ENCODE results near the gene PTPRN2. TPM values are rescaled to one million over a fixed set of nuclear protein-coding genes. Genes with fewer than 3 reads are reported as not detected.

Gene PTPRN2
- total RNA-seq, 2 experiments from 2014 or later = 0.70 TPM; not detected in 1

DNA sequence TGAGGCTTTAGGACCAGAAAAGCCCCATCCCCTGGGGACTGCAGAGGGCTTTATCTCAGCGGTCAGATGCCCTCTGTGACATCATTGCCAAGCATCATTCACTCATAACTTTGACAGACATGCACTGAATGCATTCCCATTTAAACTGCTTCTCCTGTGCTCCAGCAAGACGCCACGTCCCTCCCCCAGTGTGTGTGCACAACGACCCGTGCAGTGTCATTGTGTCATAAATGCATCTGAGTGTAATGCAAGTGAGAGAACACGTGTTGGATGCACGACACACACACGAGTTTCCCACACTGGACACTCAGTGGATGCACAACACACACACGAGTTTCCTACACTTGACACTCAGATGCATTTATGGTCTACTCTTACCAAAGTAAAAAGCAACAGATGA is 337.9 kb downstream of the PTPRN2 start:
- Histone ChIP-seq H3K36me3 (ENCODE audit: insufficient read depth, low read length) (no peaks in the 10 kb centered on the region), H3K9me2 (ENCODE audit: insufficient read depth, low read length) (no peaks in the 10 kb centered on the region), H2AFZ (ENCODE audit: low read length) (no peak overlapping the region), H3K79me2 (ENCODE audit: insufficient read depth, low read depth, low read length) (no peaks in the 10 kb centered on the region), H3K9me3 (ENCODE audit: low read length) (no peaks in the 10 kb centered on the region), H3K4me3 (ENCODE audit: low read depth, low read length, poor library complexity, severe bottlenecking) (no peak overlapping the region), H4K20me1 (ENCODE audit: insufficient read depth, low read length) (no peaks in the 10 kb centered on the region), H3K4me1 (ENCODE audit: insufficient read depth, low read length, poor library complexity, severe bottlenecking) (no peaks in the 10 kb centered on the region), H3K4me2 (ENCODE audit: low read length) (no peak overlapping the region), H3K27ac (ENCODE audit: low read depth, low read length, poor library complexity, severe bottlenecking) (no peak overlapping the region)
- no peak for DNase-seq (ENCODE audit: low spot score)
- intact Hi-C loops (cut with micrococcal nuclease; ENCODE audit: unreplicated experiment) = no loop called here
- BruUV-seq (replicated peaks) = no TSS peak
- no peak for TF ChIP-seq EZH2phosphoT487 (IDR thresholded peaks at IDR 0.05; ENCODE audit: borderline replicate concordance, low read depth, low read length)
- TF ChIP-seq, protein P1, sequence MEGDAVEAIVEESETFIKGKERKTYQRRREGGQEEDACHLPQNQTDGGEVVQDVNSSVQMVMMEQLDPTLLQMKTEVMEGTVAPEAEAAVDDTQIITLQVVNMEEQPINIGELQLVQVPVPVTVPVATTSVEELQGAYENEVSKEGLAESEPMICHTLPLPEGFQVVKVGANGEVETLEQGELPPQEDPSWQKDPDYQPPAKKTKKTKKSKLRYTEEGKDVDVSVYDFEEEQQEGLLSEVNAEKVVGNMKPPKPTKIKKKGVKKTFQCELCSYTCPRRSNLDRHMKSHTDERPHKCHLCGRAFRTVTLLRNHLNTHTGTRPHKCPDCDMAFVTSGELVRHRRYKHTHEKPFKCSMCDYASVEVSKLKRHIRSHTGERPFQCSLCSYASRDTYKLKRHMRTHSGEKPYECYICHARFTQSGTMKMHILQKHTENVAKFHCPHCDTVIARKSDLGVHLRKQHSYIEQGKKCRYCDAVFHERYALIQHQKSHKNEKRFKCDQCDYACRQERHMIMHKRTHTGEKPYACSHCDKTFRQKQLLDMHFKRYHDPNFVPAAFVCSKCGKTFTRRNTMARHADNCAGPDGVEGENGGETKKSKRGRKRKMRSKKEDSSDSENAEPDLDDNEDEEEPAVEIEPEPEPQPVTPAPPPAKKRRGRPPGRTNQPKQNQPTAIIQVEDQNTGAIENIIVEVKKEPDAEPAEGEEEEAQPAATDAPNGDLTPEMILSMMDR (conservative IDR thresholded peaks at IDR 0.05; ENCODE audit: low read length) = no peak
- ChIA-PET CTCF (ENCODE audit: unreplicated experiment) (no interaction called here), POLR2A (no interaction called here)

DNA sequence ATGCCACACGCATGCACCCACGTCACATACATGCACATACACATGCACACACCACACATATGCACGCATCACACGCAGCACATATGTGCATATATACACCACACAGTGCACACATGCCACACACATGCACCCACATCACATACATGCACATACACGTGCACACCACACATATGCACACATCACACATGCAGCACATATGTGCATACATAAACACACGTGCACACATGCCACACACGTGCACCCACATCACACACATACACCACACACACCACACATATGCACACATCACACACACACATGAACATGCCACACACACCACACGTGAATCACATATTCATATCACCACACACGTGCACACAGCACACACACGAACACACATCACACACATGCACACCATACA is 338.8 kb downstream of the PTPRN2 start:
- Histone ChIP-seq H3K9me2 (ENCODE audit: insufficient read depth, low read length) (no peaks in the 10 kb centered on the region), H3K79me2 (ENCODE audit: insufficient read depth, low read depth, low read length) (no peaks in the 10 kb centered on the region), H3K4me1 (ENCODE audit: insufficient read depth, low read length, poor library complexity, severe bottlenecking) (no peaks in the 10 kb centered on the region), H4K20me1 (ENCODE audit: insufficient read depth, low read length) (no peaks in the 10 kb centered on the region), H3K9me3 (ENCODE audit: low read length) (no peaks in the 10 kb centered on the region), H3K4me2 (ENCODE audit: low read length) (no peak overlapping the region), H3K4me3 (ENCODE audit: low read depth, low read length, poor library complexity, severe bottlenecking) (no peak overlapping the region), H3K27ac (ENCODE audit: low read depth, low read length, poor library complexity, severe bottlenecking) (no peak overlapping the region), H3K36me3 (ENCODE audit: insufficient read depth, low read length) (no peaks in the 10 kb centered on the region), H2AFZ (ENCODE audit: low read length) (no peak overlapping the region)
- no TSS peak for BruUV-seq (replicated peaks)
- intact Hi-C loops (cut with micrococcal nuclease; ENCODE audit: unreplicated experiment) = no loop called here
- TF ChIP-seq EZH2phosphoT487 (IDR thresholded peaks at IDR 0.05; ENCODE audit: borderline replicate concordance, low read depth, low read length) = no peak
- TF ChIP-seq, protein P1 (conservative IDR thresholded peaks at IDR 0.05; ENCODE audit: low read length) = no peak
- CTCF ChIA-PET (ENCODE audit: unreplicated experiment) = no interaction called here
- no peak for DNase-seq (ENCODE audit: low spot score)
- POLR2A ChIA-PET = no interaction called here

DNA sequence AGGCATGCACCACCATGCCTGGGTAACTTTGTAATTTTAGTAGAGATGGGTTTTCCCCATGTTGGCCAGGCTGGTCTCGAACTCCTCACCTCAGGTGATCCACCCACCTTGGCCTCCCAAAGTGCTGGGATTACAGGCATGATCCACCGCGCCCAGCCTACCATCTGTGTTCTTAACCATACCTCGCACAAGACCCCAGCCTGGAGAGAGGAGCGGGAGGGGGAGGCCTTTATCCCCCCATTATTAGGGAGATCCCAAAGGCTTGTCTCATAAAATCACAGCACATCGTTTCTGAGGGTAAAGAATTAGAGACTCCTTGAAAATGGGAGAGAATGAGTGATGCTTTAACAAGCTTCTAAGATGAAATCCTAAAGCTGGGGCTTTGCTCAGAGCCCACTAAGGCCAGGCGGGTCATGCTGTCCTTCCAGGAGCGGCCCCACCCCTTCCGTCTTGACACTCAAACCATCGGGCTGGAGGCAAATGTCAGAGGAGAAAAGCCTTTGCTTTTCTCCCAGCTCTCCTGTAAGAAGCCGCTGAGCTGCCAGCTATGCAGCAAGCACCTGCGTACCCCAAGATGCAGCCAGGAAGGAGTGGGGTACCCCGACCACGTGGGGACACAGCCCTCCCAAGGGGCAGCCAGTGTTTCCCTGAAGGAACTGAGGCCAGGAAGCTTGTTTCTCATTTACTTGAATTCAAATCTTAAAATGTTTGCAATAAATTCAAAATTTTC is 339.7 kb downstream of the PTPRN2 start:
- BruUV-seq (replicated peaks) = no TSS peak
- Histone ChIP-seq H3K4me3 (ENCODE audit: low read depth, low read length, poor library complexity, severe bottlenecking) (no peak overlapping the region), H3K9me2 (ENCODE audit: insufficient read depth, low read length) (no peaks in the 10 kb centered on the region), H3K79me2 (ENCODE audit: insufficient read depth, low read depth, low read length) (no peaks in the 10 kb centered on the region), H3K4me1 (ENCODE audit: insufficient read depth, low read length, poor library complexity, severe bottlenecking) (no peaks in the 10 kb centered on the region), H3K27ac (ENCODE audit: low read depth, low read length, poor library complexity, severe bottlenecking) (no peak overlapping the region), H3K4me2 (ENCODE audit: low read length) (no peak overlapping the region), H3K9me3 (ENCODE audit: low read length) (no peaks in the 10 kb centered on the region), H2AFZ (ENCODE audit: low read length) (no peak overlapping the region), H3K36me3 (ENCODE audit: insufficient read depth, low read length) (no peaks in the 10 kb centered on the region), H4K20me1 (ENCODE audit: insufficient read depth, low read length) (no peaks in the 10 kb centered on the region)
- intact Hi-C loops (cut with micrococcal nuclease; ENCODE audit: unreplicated experiment) = no loop called here
- ChIA-PET POLR2A (no interaction called here), CTCF (ENCODE audit: unreplicated experiment) (no interaction called here)
- TF ChIP-seq, protein P1 (conservative IDR thresholded peaks at IDR 0.05; ENCODE audit: low read length) = no peak
- TF ChIP-seq EZH2phosphoT487 (IDR thresholded peaks at IDR 0.05; ENCODE audit: borderline replicate concordance, low read depth, low read length) = no peak
- DNase-seq (ENCODE audit: low spot score) = no peak

Data from OCI-LY7 (cell line).